Aorta (tissue), 5 donors: ENCODE results near the gene CCT4. TPM values are rescaled to one million over a fixed set of nuclear protein-coding genes. Genes with fewer than 3 reads are reported as not detected.
A peak's percentile ranks its signal among the peaks of the same experiment; 100 is the strongest.
"Not testable (repeated sequence)": the region's sequence is repeated elsewhere in the genome, so short reads cannot be mapped to it uniquely, and the experiment has no call there.

Experiments
- ATAC-seq: fragments of 200-7000 bp; cut with Tn5 transposase; one replicate; pipeline ENCODE4 v1.9.1; 2022; ENCODE audit warnings: moderate library complexity; ENCODE audit not compliant: low FRiP score
- DNase-seq, 2 donors: peaks; one replicate each; pipeline ENCODE4 v3.0.0-alpha.2; 2020
- H3K27ac ChIP-seq, 2 donors: one replicate each; pipeline ENCODE4 v1.5.1; 2013; ENCODE audit warnings: low read length in 2 of 2, mild to moderate bottlenecking in 2 of 2, moderate library complexity in 2 of 2, control low read depth in 1 of 2, inconsistent platforms in 1 of 2, low read depth in 1 of 2
- H3K27me3 ChIP-seq, 2 donors: one replicate each; pipeline ENCODE4 v1.6.1; 2013; ENCODE audit warnings: control low read depth in 1 of 2, low read length in 1 of 2, mild to moderate bottlenecking in 1 of 2, moderate library complexity in 1 of 2; ENCODE audit not compliant: insufficient read depth in 2 of 2, control insufficient read depth in 1 of 2
- H3K36me3 ChIP-seq, 2 donors: one replicate each; pipeline ENCODE4 v1.6.1; 2013; ENCODE audit warnings: control low read depth in 1 of 2, low read length in 1 of 2, mild to moderate bottlenecking in 1 of 2; ENCODE audit not compliant: insufficient read depth in 2 of 2, control insufficient read depth in 1 of 2
- H3K4me1 ChIP-seq, 2 donors: one replicate each; pipeline ENCODE4 v1.6.1; 2013; ENCODE audit warnings: low read length in 2 of 2, control low read depth in 1 of 2, mild to moderate bottlenecking in 1 of 2, moderate library complexity in 1 of 2; ENCODE audit not compliant: insufficient read depth in 2 of 2, control insufficient read depth in 1 of 2
- H3K4me3 ChIP-seq, 2 donors: one replicate each; pipeline ENCODE4 v1.5.1; 2013; ENCODE audit warnings: low read length in 2 of 2, control low read depth in 1 of 2, mild to moderate bottlenecking in 1 of 2
- H3K9me3 ChIP-seq: one replicate; pipeline ENCODE4 v1.6.1; 2013; ENCODE audit warnings: mild to moderate bottlenecking, low read length; ENCODE audit not compliant: control insufficient read depth
- WGBS, 2 donors: extraction: QIAGEN DNeasy Blood & Tissue Kit; methylation state at CpG; one replicate each; pipeline ENCODE4 v1.1.7; 2013; 5-methylcytosine and 5-hydroxymethylcytosine counted together
- intact Hi-C, 2 donors: fragments of 100-400 bp; cut with DNase I; formaldehyde crosslinking; loops; one replicate each; pipeline versions ENCODE4 v1.14.2 to v1.15.0; 2022
- polyA plus RNA-seq, 2 donors: library from polyadenylated mRNA; stranded (reverse); fragments of 200-250 nt; gene quantifications; one replicate each; pipeline ENCODE4 v1.2.3, GENCODE V29; 2013
- total RNA-seq, 2 donors: library from RNA; stranded (reverse); fragmentation: NEBNext Ultra II Directional; extraction: Animal tissue kit (Norgen Biotek cat#: 25700); gene quantifications; one replicate each; pipeline ENCODE4 v1.2.1, GENCODE V29; 2021
- donor health status: healthy with polysubstance abuse.
- donor health status: Bipolar disorder and iron deficiency.
- donor health status: DM: no; HTN: no; CAD: no.
- donor health status: DM: no; HTN: no; CAD: no.
- donor health status: DM: yes; HTN: yes; CAD: no.

CCT4 gene
- total and polyA plus RNA-seq, 4 donors: 57.0 to 99.1 (median 74.1) TPM

DNA sequence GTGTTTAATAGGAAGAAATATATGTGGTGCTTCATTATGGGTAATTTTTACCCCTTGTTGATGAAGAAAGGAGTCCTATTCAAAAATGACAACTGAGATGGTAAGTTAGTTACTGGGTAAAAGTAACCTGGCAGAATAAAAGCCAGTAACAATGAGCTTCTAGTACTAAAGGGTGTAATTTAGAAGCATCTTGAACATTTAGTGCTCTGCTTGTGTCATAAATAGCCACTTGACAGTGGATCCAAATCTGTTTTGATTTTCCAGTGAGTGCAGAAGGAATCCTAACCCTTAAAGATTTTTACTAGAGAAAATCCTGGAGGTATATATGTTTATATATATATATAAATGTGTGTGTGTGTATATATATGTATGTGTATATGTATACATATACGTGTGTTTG, 32.1 kb upstream of the CCT4 start:
- no peaks in the 10 kb centered on the region for H3K36me3 ChIP-seq
- H3K4me1 ChIP-seq: peaks cover 0 to 4% of the 10 kb centered on the region in 2 donors
- ATAC-seq (no peak), DNase-seq (no peak)
- 36 to 52% methylated on average over 1 of the region's 1 CpG for WGBS, 2 donors
- no peaks in the 10 kb centered on the region for H3K27me3 ChIP-seq
- no peaks in the 10 kb centered on the region for H3K9me3 ChIP-seq
- H3K4me3 ChIP-seq: no peak overlapping the region
- H3K27ac ChIP-seq: no peak overlapping the region
- intact Hi-C loops: loop anchor here (2.0 to 10.0 kb wide), 2 partner anchors 94 to 490 kb away; no protein-coding TSS in a partner anchor

DNA sequence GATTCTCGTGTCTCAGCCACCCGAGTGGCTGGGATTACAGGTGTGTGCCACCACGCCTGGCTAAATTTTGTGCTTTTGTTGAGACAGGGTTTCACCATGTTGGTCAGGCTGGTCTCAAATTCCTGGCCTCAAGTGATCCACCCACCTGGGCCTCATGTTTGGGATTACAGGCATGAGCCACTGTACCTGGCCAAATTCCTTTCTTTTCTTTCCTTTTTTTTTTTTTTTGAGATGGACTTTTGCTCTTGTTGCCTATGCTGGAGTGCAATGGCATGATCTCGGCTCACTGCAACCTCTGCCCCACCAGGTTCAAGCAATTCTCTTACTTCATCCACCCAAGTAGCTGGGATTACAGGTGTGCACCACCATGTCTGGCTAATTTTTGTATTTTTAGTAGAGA, 26.3 kb upstream of the CCT4 start:
- H3K4me3 ChIP-seq, DNase-seq, H3K4me1 ChIP-seq, H3K9me3 ChIP-seq, H3K27ac ChIP-seq, H3K36me3 ChIP-seq, H3K27me3 ChIP-seq, ATAC-seq: not testable (repeated sequence)
- intact Hi-C loops: loop anchor here (10.0 kb wide), 2 partner anchors 250 to 280 kb away; partner anchors contain the start of gene B3GNT2 (in 1 of the 2)
- WGBS, 2 donors: 97 to 99% methylated on average over 4 of the region's 4 CpGs

- Histone ChIP-seq H3K27ac (no peak overlapping the region), H3K9me3 (no peaks in the 10 kb centered on the region), H3K4me3 (no peak overlapping the region), H3K27me3 (no peaks in the 10 kb centered on the region), H3K36me3 (no peaks in the 10 kb centered on the region), H3K4me1 (no peaks in the 10 kb centered on the region)
- intact Hi-C loops: loop anchor here (10.0 kb wide), 2 partner anchors 253 to 283 kb away; partner anchors contain the start of gene B3GNT2 (in 1 of the 2)
- no peak for DNase-seq
- WGBS, 2 donors: 88 to 90% methylated on average over 4 of the region's 4 CpGs
- ATAC-seq: no peak
Measured at GRCh38 chr2:61911510-61911909, 23.1 kb upstream of the CCT4 start.

- H3K27ac ChIP-seq: no peak overlapping the region
- intact Hi-C loops: loop anchor here (10.0 kb wide), 2 partner anchors 254 to 284 kb away; partner anchors contain the start of gene B3GNT2 (in 1 of the 2)
- H3K4me1 ChIP-seq: no peaks in the 10 kb centered on the region
- H3K36me3 ChIP-seq: no peaks in the 10 kb centered on the region
- DNase-seq: no peak
- H3K4me3 ChIP-seq: no peak overlapping the region
- no peaks in the 10 kb centered on the region for H3K9me3 ChIP-seq
- WGBS, 2 donors: 70 to 75% methylated on average over 9 of the region's 9 CpGs
- no peaks in the 10 kb centered on the region for H3K27me3 ChIP-seq
- no peak for ATAC-seq
Measured at GRCh38 chr2:61910603-61911002, 22.1 kb upstream of the CCT4 start.

DNA sequence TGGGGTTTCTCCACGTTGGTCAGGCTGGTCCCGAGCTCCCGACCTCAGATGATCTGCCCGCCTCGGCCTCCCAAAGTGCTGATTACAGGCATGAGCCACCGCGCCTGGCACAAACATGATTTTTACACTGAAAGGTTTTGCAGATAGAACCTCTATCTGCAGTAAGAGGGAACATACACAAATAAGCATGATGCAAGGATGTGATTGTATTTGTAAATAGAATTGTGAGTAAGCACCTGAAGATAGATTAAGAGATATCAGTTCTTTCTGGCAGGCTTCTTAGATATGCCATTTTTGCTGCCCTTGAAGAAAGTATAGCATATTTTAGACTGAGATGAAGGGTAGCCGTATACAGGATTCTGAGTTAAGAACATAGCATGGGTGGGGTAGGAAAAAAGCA, 20.7 kb upstream of the CCT4 start:
- Histone ChIP-seq H3K9me3 (no peaks in the 10 kb centered on the region), H3K4me3 (no peak overlapping the region), H3K36me3 (no peaks in the 10 kb centered on the region), H3K27ac (no peak overlapping the region), H3K4me1 (no peaks in the 10 kb centered on the region), H3K27me3 (no peaks in the 10 kb centered on the region)
- intact Hi-C loops: no loop called here
- WGBS, 2 donors: 79 to 82% methylated on average over 8 of the region's 8 CpGs
- ATAC-seq: no peak
- DNase-seq: no peak

- ATAC-seq (no peak), DNase-seq (no peak)
- no peaks in the 10 kb centered on the region for H3K36me3 ChIP-seq
- no peaks in the 10 kb centered on the region for H3K9me3 ChIP-seq
- 1% methylated on average over 6 of the region's 6 CpGs for WGBS, 2 donors
- H3K4me1 ChIP-seq: no peaks in the 10 kb centered on the region
- H3K27me3 ChIP-seq: no peaks in the 10 kb centered on the region
- intact Hi-C loops: no loop called here
- peak overlapping the region; percentile 58 to 95 for H3K4me3 ChIP-seq
- no peak overlapping the region for H3K27ac ChIP-seq
Measured at GRCh38 chr2:61906186-61906470, 17.7 kb upstream of the CCT4 start.

GRCh38 chr2:61905372-61906185, 17.1 kb upstream of the CCT4 start, which contains the start of gene COMMD1:
COMMD1 (plus strand) TSS chr2:61905674; CDS start chr2:61905679, 5 bp downstream.
- 1% methylated on average over 33 of the region's 33 CpGs for WGBS, 2 donors
- ATAC-seq (peak; percentile 97), DNase-seq (peak; percentile 89 to 94)
- intact Hi-C loops: no loop called here
- H3K27me3 ChIP-seq: no peaks in the 10 kb centered on the region
- H3K27ac ChIP-seq: peak within 1 kb of the TSS in 1 of 2 donors; percentile 53
- peak within 1 kb of the TSS; percentile 83 to 95 for H3K4me3 ChIP-seq
- no peaks in the 10 kb centered on the region for H3K9me3 ChIP-seq
- no peaks in the 10 kb centered on the region for H3K4me1 ChIP-seq
- H3K36me3 ChIP-seq: no peaks in the 10 kb centered on the region

- DNase-seq (no peak), ATAC-seq (no peak)
- Histone ChIP-seq H3K4me1 (no peaks in the 10 kb centered on the region), H3K9me3 (no peaks in the 10 kb centered on the region), H3K27ac (no peak overlapping the region), H3K4me3 (no peak overlapping the region), H3K36me3 (no peaks in the 10 kb centered on the region), H3K27me3 (no peaks in the 10 kb centered on the region)
- intact Hi-C loops: no loop called here
- WGBS, 2 donors: 39 to 46% methylated on average over 1 of the region's 1 CpG
Measured at GRCh38 chr2:61900281-61900680, 11.8 kb upstream of the CCT4 start.

GRCh38 chr2:61898810-61899209, 10.4 kb upstream of the CCT4 start:
- intact Hi-C loops: no loop called here
- H3K4me1 ChIP-seq: no peaks in the 10 kb centered on the region
- no peaks in the 10 kb centered on the region for H3K9me3 ChIP-seq
- ATAC-seq: no peak
- no peak overlapping the region for H3K4me3 ChIP-seq
- 3 to 4% methylated on average over 2 of the region's 2 CpGs for WGBS, 2 donors
- H3K27ac ChIP-seq: no peak overlapping the region
- H3K36me3 ChIP-seq: no peaks in the 10 kb centered on the region
- DNase-seq: no peak
- H3K27me3 ChIP-seq: no peaks in the 10 kb centered on the region
